Adipocyte (in vitro differentiated cells): Measurements from ENCODE around the gene ATG16L1.

Experiments
- DNase-seq: peaks from one replicate; pipeline ENCODE4 v3.0.0-alpha.2; 2015; ENCODE audit warnings: low read depth
- H3K27me3 ChIP-seq: replicated peaks from 2 replicates; pipeline ENCODE4 v1.7.0; 2013; ENCODE audit warnings: mild to moderate bottlenecking, low read length, moderate library complexity; ENCODE audit not compliant: control insufficient read depth, insufficient read depth
- H3K36me3 ChIP-seq: 2 replicates; pipeline ENCODE4 v1.7.0; 2013; ENCODE audit warnings: low read length, mild to moderate bottlenecking, moderate library complexity; ENCODE audit not compliant: control insufficient read depth, insufficient read depth, severe bottlenecking
- H3K4me1 ChIP-seq: 2 replicates; pipeline ENCODE4 v1.7.0; 2013; ENCODE audit warnings: mild to moderate bottlenecking, low read length, moderate library complexity; ENCODE audit not compliant: control insufficient read depth, insufficient read depth
- H3K4me3 ChIP-seq: 2 replicates; pipeline ENCODE4 v1.7.0; 2013; ENCODE audit warnings: mild to moderate bottlenecking, low read length, moderate library complexity
- H3K9ac ChIP-seq: 2 replicates; pipeline ENCODE4 v1.7.0; 2013; ENCODE audit warnings: mild to moderate bottlenecking, low read length, moderate library complexity
- H3K9me3 ChIP-seq: 2 replicates; pipeline ENCODE4 v1.7.0; 2013; ENCODE audit warnings: mild to moderate bottlenecking, low read length, moderate library complexity; ENCODE audit not compliant: control insufficient read depth

The ATG16L1 gene

DNA sequence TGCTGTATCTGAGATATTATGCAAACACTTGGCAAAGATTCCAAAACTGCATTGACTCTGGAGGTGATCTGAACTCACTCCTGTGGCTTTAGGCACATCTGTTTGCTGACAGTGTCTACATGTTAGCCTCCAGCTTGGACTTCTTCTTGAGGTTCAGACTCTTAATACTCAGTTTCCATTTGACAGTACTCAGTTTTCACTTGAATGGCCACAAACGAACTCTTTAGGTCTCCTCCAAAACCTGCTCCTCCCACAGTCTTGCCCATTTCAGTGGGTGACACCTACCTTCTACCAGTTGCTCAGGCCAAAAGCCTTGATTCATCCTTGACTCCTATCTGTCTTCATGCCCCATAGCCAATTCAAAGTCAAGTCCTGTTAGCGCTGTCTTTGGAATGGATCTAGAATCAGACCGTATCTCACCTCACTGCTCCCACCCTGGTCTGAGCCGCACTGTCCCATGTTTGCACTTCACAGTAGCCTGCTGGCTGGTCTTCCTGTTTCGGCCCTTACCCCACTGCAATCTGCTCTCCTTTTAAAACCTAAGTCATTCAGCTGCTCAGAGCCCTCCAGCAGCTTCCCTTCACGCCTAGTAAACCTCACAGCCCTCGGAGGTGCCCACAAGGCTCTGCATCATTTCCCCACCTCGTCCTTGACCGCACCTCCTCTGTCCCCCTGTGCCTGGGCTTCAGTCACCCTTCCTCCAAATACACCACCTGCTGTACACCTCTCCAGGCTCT lies 10.5 kb downstream of the ATG16L1 start:
- H3K9ac ChIP-seq: no peak overlapping the region
- no peaks in the 10 kb centered on the region for H3K9me3 ChIP-seq
- peaks cover 90% of the 10 kb centered on the region for H3K36me3 ChIP-seq
- no peaks in the 10 kb centered on the region for H3K4me1 ChIP-seq
- no peak for DNase-seq
- no peaks in the 10 kb centered on the region for H3K27me3 ChIP-seq
- no peak overlapping the region for H3K4me3 ChIP-seq

GRCh38 chr2:233262562-233262961 lies 11.1 kb downstream of the ATG16L1 start:
- no peaks in the 10 kb centered on the region for H3K9me3 ChIP-seq
- no peak for DNase-seq
- peaks cover 90% of the 10 kb centered on the region for H3K36me3 ChIP-seq

DNA sequence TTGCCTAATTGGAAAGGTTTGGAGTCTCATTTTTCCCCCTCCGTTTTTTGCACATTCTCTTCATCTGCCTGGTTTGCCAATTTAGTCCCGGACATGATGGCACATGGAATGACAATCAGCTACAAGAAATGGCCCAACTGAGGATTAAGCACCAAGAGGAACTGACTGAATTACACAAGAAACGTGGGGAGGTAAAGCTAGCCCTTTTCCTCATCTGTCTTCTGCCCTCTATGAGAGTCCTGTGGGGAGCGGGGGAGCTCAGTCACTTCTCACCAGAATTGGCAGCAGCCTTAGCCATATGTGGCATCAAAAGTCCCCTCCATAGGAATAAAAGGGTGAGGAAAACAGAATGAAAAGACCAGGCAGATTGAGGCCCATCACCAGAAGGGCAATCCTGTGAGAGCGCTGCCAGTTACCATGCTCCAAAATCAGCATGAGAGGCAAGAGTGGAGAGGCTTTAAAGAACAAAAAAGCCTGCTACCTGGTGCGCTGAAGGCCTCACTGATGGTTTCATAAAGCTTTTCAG lies 11.6 kb downstream of the ATG16L1 start:
- H3K27me3 ChIP-seq: no peaks in the 10 kb centered on the region
- no peak for DNase-seq
- peaks cover 93% of the 10 kb centered on the region for H3K36me3 ChIP-seq
- H3K4me1 ChIP-seq: no peaks in the 10 kb centered on the region
- H3K9me3 ChIP-seq: no peaks in the 10 kb centered on the region
- no peak overlapping the region for H3K9ac ChIP-seq
- H3K4me3 ChIP-seq: no peak overlapping the region

More at GRCh38 chr2:233262562-233262961, 11.1 kb downstream of the ATG16L1 start:
- H3K4me1 ChIP-seq: no peaks in the 10 kb centered on the region
- no peaks in the 10 kb centered on the region for H3K27me3 ChIP-seq
- H3K9ac ChIP-seq: no peak overlapping the region
- H3K4me3 ChIP-seq: no peak overlapping the region

DNA sequence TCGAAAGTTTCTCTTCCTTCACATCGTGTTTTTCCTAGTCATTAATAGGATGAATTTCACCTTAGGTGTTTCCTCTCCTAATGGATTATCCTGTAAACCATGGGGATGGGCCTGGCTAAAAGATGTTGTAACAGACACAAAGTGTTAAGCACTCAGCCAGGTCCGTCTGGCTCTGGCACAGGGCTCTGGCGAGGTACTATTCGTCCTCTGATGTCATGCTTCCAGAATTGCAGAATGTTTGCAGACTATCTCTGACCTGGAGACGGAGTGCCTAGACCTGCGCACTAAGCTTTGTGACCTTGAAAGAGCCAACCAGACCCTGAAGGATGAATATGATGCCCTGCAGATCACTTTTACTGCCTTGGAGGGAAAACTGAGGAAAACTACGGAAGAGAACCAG lies 13.2 kb downstream of the ATG16L1 start:
- Histone ChIP-seq H3K9ac (no peak overlapping the region), H3K9me3 (no peaks in the 10 kb centered on the region), H3K27me3 (no peaks in the 10 kb centered on the region), H3K36me3 (peaks cover 93% of the 10 kb centered on the region), H3K4me3 (no peak overlapping the region), H3K4me1 (no peaks in the 10 kb centered on the region)
- DNase-seq: no peak

GRCh38 chr2:233265899-233266431 lies 14.5 kb downstream of the ATG16L1 start:
- no peak overlapping the region for H3K9ac ChIP-seq
- no peaks in the 10 kb centered on the region for H3K4me1 ChIP-seq
- DNase-seq: no peak
- no peaks in the 10 kb centered on the region for H3K27me3 ChIP-seq
- no peaks in the 10 kb centered on the region for H3K9me3 ChIP-seq
- H3K4me3 ChIP-seq: no peak overlapping the region
- H3K36me3 ChIP-seq: peaks cover 97% of the 10 kb centered on the region

- Histone ChIP-seq H3K9me3 (no peaks in the 10 kb centered on the region), H3K27me3 (no peaks in the 10 kb centered on the region), H3K4me1 (no peaks in the 10 kb centered on the region), H3K4me3 (no peak overlapping the region), H3K9ac (no peak overlapping the region), H3K36me3 (peaks cover 95% of the 10 kb centered on the region)
- DNase-seq: no peak
These were observed 15.0 kb downstream of the ATG16L1 start for GRCh38 chr2:233266481-233266880.

DNA sequence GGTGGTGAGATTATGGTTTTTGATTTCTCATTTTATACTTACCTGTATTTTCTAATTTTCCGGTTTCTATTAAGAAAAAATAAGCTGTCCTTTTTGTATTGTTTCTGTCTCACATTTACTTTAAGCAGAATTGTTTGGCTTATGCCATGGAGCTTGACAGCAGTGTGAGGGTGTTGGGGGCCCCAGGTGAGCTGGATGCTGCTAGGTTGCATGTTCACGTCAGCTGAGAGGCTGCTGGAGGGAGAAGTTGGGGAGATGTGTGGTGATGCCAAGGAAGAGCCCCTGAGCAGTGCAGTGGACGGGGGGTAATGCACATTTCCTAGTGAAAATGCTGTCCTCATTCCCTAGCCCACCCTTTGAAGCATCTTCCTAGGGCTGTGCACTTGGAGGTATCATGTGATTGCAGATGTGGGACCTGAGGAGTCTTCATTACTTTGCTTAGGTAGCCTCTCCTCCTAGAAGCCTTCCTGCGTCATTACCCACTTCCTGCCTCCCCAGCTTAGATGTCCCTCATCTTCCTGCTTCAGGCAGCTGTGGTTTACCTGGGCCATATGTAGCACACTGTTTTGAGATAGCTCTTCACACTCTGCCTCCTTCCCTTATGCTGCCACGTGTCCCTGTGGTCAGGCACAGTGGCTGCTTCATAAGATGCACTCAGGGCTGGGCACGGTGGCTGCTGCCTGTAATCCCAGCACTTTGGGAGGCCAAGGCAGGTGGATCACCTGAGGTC lies 16.2 kb downstream of the ATG16L1 start:
- H3K4me3 ChIP-seq: no peak overlapping the region
- H3K9ac ChIP-seq: no peak overlapping the region
- no peak for DNase-seq
- H3K4me1 ChIP-seq: no peaks in the 10 kb centered on the region
- no peaks in the 10 kb centered on the region for H3K9me3 ChIP-seq
- no peaks in the 10 kb centered on the region for H3K27me3 ChIP-seq
- H3K36me3 ChIP-seq: peaks cover 96% of the 10 kb centered on the region

- Histone ChIP-seq H3K4me3 (no peak overlapping the region), H3K27me3 (no peaks in the 10 kb centered on the region), H3K9ac (no peak overlapping the region), H3K36me3 (peaks cover 96% of the 10 kb centered on the region), H3K4me1 (no peaks in the 10 kb centered on the region), H3K9me3 (no peaks in the 10 kb centered on the region)
- DNase-seq: no peak
These were observed 18.9 kb downstream of the ATG16L1 start for GRCh38 chr2:233270366-233270765.

- no peaks in the 10 kb centered on the region for H3K4me1 ChIP-seq
- no peak for DNase-seq
- no peaks in the 10 kb centered on the region for H3K27me3 ChIP-seq
- H3K9me3 ChIP-seq: no peaks in the 10 kb centered on the region
- H3K9ac ChIP-seq: no peak overlapping the region
- H3K36me3 ChIP-seq: peaks cover 97% of the 10 kb centered on the region
- no peak overlapping the region for H3K4me3 ChIP-seq
These were observed 19.5 kb downstream of the ATG16L1 start for GRCh38 chr2:233270951-233271350.

DNA sequence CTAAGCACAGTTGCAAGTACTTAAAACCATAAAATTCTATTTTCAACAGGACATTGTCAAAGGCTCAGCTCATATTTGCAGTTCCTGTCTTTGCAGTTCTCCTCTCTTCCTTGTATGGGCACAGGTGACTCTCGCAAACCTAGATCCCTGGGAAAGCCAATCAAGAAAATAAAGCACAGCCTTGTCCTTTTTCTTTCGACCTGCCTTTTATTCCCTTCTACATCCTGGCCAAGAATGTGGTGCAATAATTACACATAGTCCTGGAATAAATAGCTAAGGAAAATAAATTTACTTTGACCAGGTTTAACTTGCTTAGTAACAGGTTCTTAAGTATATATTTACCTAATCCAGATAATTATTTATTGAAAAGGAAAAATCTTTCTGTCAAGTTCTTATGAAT lies 20.2 kb downstream of the ATG16L1 start:
- Histone ChIP-seq H3K9ac (no peak overlapping the region), H3K4me1 (no peaks in the 10 kb centered on the region), H3K9me3 (no peaks in the 10 kb centered on the region), H3K36me3 (peaks cover 97% of the 10 kb centered on the region), H3K4me3 (no peak overlapping the region), H3K27me3 (no peaks in the 10 kb centered on the region)
- no peak for DNase-seq

- H3K9ac ChIP-seq: no peak overlapping the region
- no peaks in the 10 kb centered on the region for H3K27me3 ChIP-seq
- no peak overlapping the region for H3K4me3 ChIP-seq
- no peaks in the 10 kb centered on the region for H3K4me1 ChIP-seq
- no peak for DNase-seq
- H3K9me3 ChIP-seq: no peaks in the 10 kb centered on the region
- peaks cover 97% of the 10 kb centered on the region for H3K36me3 ChIP-seq
These were observed 21.6 kb downstream of the ATG16L1 start for GRCh38 chr2:233273120-233273519.
